Large intestine (tissue), 3 donors: ENCODE measurements around the gene DNAJA2. TPM values are rescaled to one million over a fixed set of nuclear protein-coding genes. Genes with fewer than 3 reads are reported as not detected.

Source experiments
- DNase-seq, 2 donors: peaks; one replicate each; pipeline versions ENCODE4 v3.0.0 to v3.0.0-alpha.2; 2013
- H3K27ac ChIP-seq: one replicate; pipeline ENCODE4 v1.5.1; 2013; ENCODE audit warnings: low read length
- H3K27me3 ChIP-seq: 2 replicates; pipeline ENCODE4 v1.6.1; 2013; ENCODE audit warnings: low read length; ENCODE audit not compliant: control insufficient read depth, insufficient read depth
- H3K36me3 ChIP-seq: 2 replicates; pipeline ENCODE4 v1.6.1; 2013; ENCODE audit warnings: low read length; ENCODE audit not compliant: control insufficient read depth, insufficient read depth
- H3K4me1 ChIP-seq: one replicate; pipeline ENCODE4 v1.6.1; 2013; ENCODE audit warnings: low read length; ENCODE audit not compliant: control insufficient read depth, insufficient read depth
- H3K4me3 ChIP-seq: one replicate; pipeline ENCODE4 v1.5.1; 2013; ENCODE audit warnings: low read length
- H3K9me3 ChIP-seq: one replicate; pipeline ENCODE4 v1.6.1; 2013; ENCODE audit warnings: mild to moderate bottlenecking, low read depth, low read length, moderate library complexity; ENCODE audit not compliant: control insufficient read depth
- WGBS: methylation state at CpG from one replicate; pipeline ENCODE4 v1.1.5; 2013; ENCODE audit warnings: low lambda C conversion rate; ENCODE audit not compliant: insufficient coverage; 5-methylcytosine and 5-hydroxymethylcytosine counted together
- polyA plus RNA-seq: library from polyadenylated mRNA; unstranded; fragments of 120-200 nt; gene quantifications from one replicate; pipeline ENCODE4 v1.2.1, GENCODE V29; 2013

The DNAJA2 gene
- polyA plus RNA-seq, 1 donor, result 47.5 TPM

DNA sequence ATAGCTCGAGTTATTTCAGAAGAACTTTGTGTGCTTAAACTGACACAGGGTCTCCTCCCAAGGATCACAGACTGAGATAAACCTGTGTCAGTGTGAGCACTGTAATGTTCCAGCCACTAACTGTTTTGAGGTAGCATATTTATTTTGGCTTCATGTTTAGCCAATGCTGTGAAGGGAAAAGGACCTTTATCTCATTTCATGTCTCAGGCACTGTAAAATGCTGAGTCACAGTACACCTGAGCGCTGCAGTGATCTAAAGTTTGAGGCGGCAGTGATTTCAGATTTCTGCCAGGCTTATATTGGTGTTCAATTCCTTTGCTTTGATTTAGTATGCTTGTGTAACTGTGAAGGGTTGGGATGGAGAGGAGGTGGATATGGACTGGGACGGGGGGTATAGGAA lies 3.1 kb upstream of the DNAJA2 start:
- H3K9me3 ChIP-seq, result no peaks in the 10 kb centered on the region
- peaks cover 2% of the 10 kb centered on the region for H3K36me3 ChIP-seq
- H3K4me1 ChIP-seq, result peaks cover 6% of the 10 kb centered on the region
- no peak overlapping the region for H3K4me3 ChIP-seq
- no peaks in the 10 kb centered on the region for H3K27me3 ChIP-seq
- DNase-seq, result peak in 1 of 2 donors; percentile 25
- WGBS, result no CpG with 5 or more reads among the region's 4 CpGs
- H3K27ac ChIP-seq, result no peak overlapping the region

DNA sequence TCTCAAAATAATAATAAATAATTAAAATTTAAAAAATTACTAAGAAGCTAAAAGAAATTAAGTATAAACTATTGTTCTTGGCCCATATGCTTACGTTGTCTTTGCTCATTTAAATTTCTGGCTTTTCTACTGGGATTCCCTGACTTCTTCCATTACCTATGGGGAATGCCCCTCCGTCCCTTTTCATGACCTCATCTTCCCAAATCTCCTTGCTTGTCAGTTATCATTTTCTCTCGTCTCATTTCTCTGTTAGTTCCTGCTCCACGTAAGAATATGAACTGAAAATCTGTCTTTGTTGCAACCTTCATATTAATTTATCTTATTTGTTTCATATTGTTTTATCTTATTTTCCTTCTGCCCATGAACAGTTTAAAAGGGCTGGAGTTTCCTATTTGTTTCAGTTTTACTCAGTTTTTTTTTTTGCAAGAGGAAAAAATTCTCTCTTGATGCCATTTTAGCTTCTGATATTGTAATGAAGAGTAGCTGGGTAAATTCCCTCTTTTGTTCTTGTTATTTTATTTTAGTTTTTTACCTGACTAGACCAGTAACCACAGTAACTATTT lies 2.5 kb upstream of the DNAJA2 start:
- Histone ChIP-seq H3K9me3 (no peaks in the 10 kb centered on the region), H3K36me3 (peaks cover 3% of the 10 kb centered on the region), H3K4me1 (peaks cover 6% of the 10 kb centered on the region), H3K27ac (no peak overlapping the region), H3K4me3 (no peak overlapping the region), H3K27me3 (no peaks in the 10 kb centered on the region)
- no peak for DNase-seq
- 93% methylated on average over 4 of the region's 4 CpGs for WGBS

DNA sequence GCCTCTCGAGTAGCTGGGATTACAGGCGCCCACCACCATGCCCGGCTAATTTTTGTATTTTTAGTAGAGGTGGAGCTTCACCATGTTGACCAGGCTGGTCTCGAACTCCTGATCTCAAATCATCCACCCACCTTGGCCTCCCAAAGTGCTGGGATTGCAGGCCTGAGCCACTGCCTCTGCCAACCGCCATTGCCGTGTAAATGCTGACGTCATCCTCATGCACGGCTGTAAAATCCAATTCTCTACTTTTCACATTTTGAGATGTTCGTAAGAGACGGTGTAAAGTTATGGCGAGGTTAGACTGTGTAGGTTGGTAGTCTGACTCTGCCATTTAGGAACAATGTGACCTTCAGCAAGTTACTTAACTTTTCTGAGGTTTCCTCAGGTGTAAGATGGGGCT lies 1.7 kb upstream of the DNAJA2 start:
- no peak overlapping the region for H3K27ac ChIP-seq
- WGBS, result no CpG with 5 or more reads among the region's 11 CpGs
- peaks cover 6% of the 10 kb centered on the region for H3K4me1 ChIP-seq
- no peak overlapping the region for H3K4me3 ChIP-seq
- DNase-seq, result no peak
- H3K9me3 ChIP-seq, result no peaks in the 10 kb centered on the region
- H3K36me3 ChIP-seq, result peaks cover 6% of the 10 kb centered on the region
- no peaks in the 10 kb centered on the region for H3K27me3 ChIP-seq

- 87% methylated on average over 3 of the region's 6 CpGs for WGBS
- Histone ChIP-seq H3K4me3 (peak overlapping the region; percentile 78), H3K27me3 (no peaks in the 10 kb centered on the region), H3K36me3 (peaks cover 10% of the 10 kb centered on the region), H3K9me3 (no peaks in the 10 kb centered on the region), H3K27ac (peak overlapping the region; percentile 76), H3K4me1 (peaks cover 6% of the 10 kb centered on the region)
- peak; percentile 24 to 54 for DNase-seq
These were observed 878 bp upstream of the DNAJA2 start for GRCh38 chr16:46974352-46974751.

- H3K4me3 ChIP-seq, result peak overlapping the region; percentile 78
- no peak for DNase-seq
- H3K9me3 ChIP-seq, result no peaks in the 10 kb centered on the region
- WGBS, result no CpG with 5 or more reads among the region's 14 CpGs
- H3K36me3 ChIP-seq, result peaks cover 13% of the 10 kb centered on the region
- H3K4me1 ChIP-seq, result peaks cover 6% of the 10 kb centered on the region
- H3K27ac ChIP-seq, result peak overlapping the region; percentile 76
- no peaks in the 10 kb centered on the region for H3K27me3 ChIP-seq
These were observed 486 bp upstream of the DNAJA2 start for GRCh38 chr16:46973996-46974324.

GRCh38 chr16:46972429-46973206 lies 856 bp downstream of the DNAJA2 start:
- peak overlapping the region; percentile 78 for H3K4me3 ChIP-seq
- H3K4me1 ChIP-seq, result peaks cover 6% of the 10 kb centered on the region
- no CpG with 5 or more reads among the region's 48 CpGs for WGBS

DNA sequence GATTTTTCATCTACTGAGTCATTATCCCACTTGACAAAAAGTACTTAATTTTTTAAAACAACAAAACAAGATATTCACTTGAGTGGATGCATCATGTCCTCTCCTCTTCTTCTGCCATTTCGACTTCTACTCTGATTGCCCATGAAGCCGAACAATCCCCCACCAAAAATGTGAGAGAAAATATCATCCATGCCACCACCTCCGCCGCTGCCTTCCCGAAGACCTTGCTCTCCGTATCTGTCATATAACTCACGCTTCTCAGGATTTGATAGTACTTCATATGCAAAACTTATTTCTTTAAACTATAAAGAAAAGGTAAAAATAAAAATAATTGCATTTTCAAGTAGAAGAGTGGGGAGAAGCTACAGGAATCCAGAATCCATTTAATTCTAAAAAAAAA lies 2.2 kb downstream of the DNAJA2 start:
- DNase-seq, result no peak
- Histone ChIP-seq H3K27ac (no peak overlapping the region), H3K4me1 (peaks cover 6% of the 10 kb centered on the region), H3K27me3 (no peaks in the 10 kb centered on the region), H3K36me3 (peaks cover 37% of the 10 kb centered on the region), H3K4me3 (no peak overlapping the region), H3K9me3 (no peaks in the 10 kb centered on the region)
- 95% methylated on average over 7 of the region's 7 CpGs for WGBS

More at GRCh38 chr16:46972429-46973206, 856 bp downstream of the DNAJA2 start:
- H3K36me3 ChIP-seq, result peaks cover 26% of the 10 kb centered on the region
- H3K27ac ChIP-seq, result peak overlapping the region; percentile 76
- H3K9me3 ChIP-seq, result no peaks in the 10 kb centered on the region
- H3K27me3 ChIP-seq, result no peaks in the 10 kb centered on the region
- peak in 1 of 2 donors; percentile 16 for DNase-seq

DNA sequence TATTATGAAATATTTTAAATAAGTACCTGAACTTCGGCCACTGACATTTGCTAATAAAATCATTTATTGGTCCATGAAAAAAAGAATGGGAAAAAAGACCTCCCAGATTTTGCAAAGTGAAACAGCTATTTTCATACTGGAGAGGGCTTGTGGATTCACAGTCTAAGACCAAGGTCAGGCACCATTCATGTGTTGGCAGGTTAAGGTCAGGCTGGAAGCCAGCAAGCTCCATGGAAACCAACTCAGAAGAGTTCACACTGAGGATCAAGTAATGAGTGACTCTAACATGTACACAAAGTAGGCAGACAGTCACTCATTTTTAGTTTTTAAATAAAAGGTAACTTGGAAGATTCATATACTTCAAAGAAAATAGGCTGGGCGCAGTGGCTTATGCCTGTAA lies 3.4 kb downstream of the DNAJA2 start:
- WGBS, result no CpG with 5 or more reads among the region's 2 CpGs
- H3K27me3 ChIP-seq, result no peaks in the 10 kb centered on the region
- H3K36me3 ChIP-seq, result peaks cover 46% of the 10 kb centered on the region
- no peak for DNase-seq
- H3K9me3 ChIP-seq, result no peaks in the 10 kb centered on the region
- H3K4me3 ChIP-seq, result no peak overlapping the region
- no peak overlapping the region for H3K27ac ChIP-seq
- H3K4me1 ChIP-seq, result peaks cover 6% of the 10 kb centered on the region

DNA sequence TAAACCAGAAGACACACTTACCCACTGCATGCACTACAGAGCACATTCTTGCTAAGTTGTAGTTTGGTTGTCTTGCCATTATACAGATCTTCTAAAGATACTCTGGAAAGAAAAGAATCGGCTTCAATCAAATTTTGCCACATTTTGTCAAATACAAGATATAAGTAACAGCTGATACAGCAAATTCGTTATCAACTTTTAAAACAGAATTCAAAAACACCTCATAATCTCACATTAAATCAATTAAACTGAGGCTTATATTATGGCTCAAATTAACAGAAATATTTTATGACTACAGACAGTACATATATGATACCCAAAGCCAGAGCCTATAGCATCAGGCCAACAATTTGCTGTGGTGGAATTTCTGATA lies 5.4 kb downstream of the DNAJA2 start:
- no peak for DNase-seq

DNA sequence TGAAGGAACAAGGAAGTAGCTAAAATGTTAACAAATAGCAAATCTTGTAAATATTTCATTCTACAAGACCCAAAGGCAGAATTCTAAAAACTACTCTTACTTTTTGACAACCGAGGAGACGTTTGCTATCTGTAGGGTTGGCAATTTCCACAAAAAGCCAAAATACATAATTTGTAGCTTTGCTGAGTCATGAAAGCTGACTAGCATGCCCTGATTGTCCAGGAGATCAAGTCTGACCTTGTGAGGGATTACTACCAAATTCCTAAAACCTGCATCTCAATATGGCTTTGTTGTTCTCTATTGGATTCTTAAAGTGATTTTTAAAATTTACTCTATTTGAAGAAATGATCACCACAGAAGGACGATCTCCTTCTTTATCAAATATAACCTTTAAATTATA lies 10.8 kb downstream of the DNAJA2 start:
- Histone ChIP-seq H3K9me3 (no peaks in the 10 kb centered on the region), H3K27ac (no peak overlapping the region), H3K4me3 (no peak overlapping the region), H3K4me1 (no peaks in the 10 kb centered on the region), H3K27me3 (no peaks in the 10 kb centered on the region), H3K36me3 (peaks cover 82% of the 10 kb centered on the region)
- no peak for DNase-seq
- 83% methylated on average over 1 of the region's 3 CpGs for WGBS

More for the DNA sequence above, 5.4 kb downstream of the DNAJA2 start:
- Histone ChIP-seq H3K4me3 (no peak overlapping the region), H3K36me3 (peaks cover 65% of the 10 kb centered on the region), H3K27me3 (no peaks in the 10 kb centered on the region), H3K9me3 (no peaks in the 10 kb centered on the region), H3K4me1 (no peaks in the 10 kb centered on the region), H3K27ac (no peak overlapping the region)
- WGBS, result no CpG with 5 or more reads among the region's 2 CpGs
